Measurements from ENCODE around the gene ACAP3. TPM values are rescaled to one million over a fixed set of nuclear protein-coding genes. Genes with fewer than 3 reads are reported as not detected.

ACAP3 gene
- total and polyA plus RNA-seq, 9 donors = 28.2 to 63.5 (median 50.6) TPM

DNA sequence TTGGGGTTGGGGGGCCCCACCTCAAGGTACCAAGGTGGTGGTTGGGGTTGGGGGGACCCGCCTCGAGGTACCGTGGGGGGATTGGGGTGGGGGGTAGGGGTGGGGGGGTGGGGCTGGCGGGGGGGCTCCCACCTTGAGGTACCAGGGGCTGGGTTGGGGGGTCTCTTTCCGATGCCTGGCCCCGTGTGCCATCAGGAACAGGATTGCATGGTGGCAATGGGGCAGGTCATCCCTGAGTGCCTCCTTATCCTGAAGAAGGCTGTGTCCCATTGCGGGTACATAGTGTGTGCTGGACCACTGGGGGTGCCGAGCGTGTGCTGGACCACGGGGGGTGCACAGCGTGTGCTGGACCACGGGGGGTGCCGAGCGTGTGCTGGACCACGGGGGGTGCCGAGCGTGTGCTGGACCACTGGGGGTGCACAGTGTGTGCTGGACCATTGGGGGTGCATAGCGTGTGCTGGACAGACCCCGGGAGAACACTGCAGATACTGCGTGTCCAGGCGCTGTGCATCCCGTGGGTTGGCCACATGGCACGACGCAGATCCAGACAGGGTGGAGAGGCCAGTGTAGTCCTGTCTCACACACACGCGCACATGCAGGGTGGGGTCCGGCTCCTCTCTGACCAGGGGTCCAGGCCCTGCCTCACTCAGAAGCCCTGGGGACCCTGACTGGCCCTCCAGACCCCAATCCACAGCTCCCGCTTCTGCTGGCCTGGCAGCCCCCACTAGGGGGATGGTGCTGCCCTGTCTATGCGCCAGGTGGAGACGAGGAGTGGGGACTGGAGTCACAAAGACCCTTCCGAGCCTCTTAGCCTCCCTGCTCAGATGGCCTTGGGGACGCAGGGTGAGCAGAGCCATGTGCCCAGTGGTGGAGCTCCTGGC, 23.3 kb downstream of the ACAP3 start:
- WGBS (ENCODE audit: insufficient coverage) = 75% methylated on average over 23 of the region's 32 CpGs
- Histone ChIP-seq H3K36me3 (ENCODE audit: control insufficient read depth, insufficient read depth, low read length) (no peaks in the 10 kb centered on the region), H3K27ac (ENCODE audit: low read length) (no peak overlapping the region), H3K27me3 (ENCODE audit: control insufficient read depth, insufficient read depth, low read length) (peaks cover 2% of the 10 kb centered on the region), H3K9me3 (replicated peaks; ENCODE audit: control insufficient read depth, low read depth, low read length) (no peaks in the 10 kb centered on the region), H3K4me1 (ENCODE audit: control insufficient read depth, insufficient read depth, low read length) (no peaks in the 10 kb centered on the region), H3K4me3 (ENCODE audit: low read length) (no peak overlapping the region)
- no peak for DNase-seq

DNA sequence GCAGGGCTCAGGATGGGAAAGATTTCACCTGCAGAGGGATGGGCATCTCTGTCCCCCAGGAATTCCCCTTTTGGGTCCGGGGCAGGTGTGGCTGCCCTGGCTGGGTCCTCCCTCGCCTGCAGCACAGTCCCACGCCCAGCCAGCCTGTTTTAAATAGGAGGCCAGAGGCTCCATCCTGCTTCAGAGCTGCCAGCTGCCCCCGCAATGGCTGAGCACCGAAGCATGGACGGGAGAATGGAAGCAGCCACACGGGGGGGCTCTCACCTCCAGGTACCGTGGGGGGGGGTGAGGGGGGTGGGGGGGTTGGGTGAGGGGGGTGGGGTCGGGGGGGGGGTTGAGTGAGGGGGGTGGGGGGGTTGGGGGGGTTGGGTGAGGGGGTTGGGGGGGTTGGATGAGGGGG, 23.9 kb downstream of the ACAP3 start:
- Histone ChIP-seq H3K36me3 (ENCODE audit: control insufficient read depth, insufficient read depth, low read length) (no peaks in the 10 kb centered on the region), H3K27ac (ENCODE audit: low read length) (no peak overlapping the region), H3K4me3 (ENCODE audit: low read length) (no peak overlapping the region), H3K27me3 (ENCODE audit: control insufficient read depth, insufficient read depth, low read length) (peaks cover 2% of the 10 kb centered on the region), H3K9me3 (replicated peaks; ENCODE audit: control insufficient read depth, low read depth, low read length) (no peaks in the 10 kb centered on the region), H3K4me1 (ENCODE audit: control insufficient read depth, insufficient read depth, low read length) (no peaks in the 10 kb centered on the region)
- no peak for DNase-seq
- WGBS (ENCODE audit: insufficient coverage) = 0% methylated on average over 2 of the region's 9 CpGs

DNA sequence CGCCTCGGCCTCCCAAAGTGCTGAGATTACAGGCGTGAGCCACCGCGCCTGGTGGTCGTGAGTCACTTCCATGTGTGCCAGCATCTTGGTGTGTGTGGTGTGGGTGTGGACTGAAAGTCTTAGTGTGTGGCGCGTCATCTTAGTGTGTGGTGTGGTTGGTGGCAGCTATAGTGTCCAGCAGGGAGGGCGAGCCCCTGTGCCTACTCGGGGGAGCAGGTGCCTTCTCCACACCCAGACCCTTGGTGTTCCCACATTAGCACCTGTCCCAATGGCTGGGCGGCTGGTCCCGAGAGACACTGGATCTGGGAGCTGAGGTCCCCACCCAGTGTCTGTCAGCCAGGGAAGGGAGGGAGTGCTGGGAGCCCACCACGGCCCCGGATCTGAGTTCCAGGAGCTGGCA, 24.7 kb downstream of the ACAP3 start:
- Histone ChIP-seq H3K4me3 (ENCODE audit: low read length) (no peak overlapping the region), H3K36me3 (ENCODE audit: control insufficient read depth, insufficient read depth, low read length) (no peaks in the 10 kb centered on the region), H3K27ac (ENCODE audit: low read length) (no peak overlapping the region), H3K4me1 (ENCODE audit: control insufficient read depth, insufficient read depth, low read length) (no peaks in the 10 kb centered on the region), H3K9me3 (replicated peaks; ENCODE audit: control insufficient read depth, low read depth, low read length) (no peaks in the 10 kb centered on the region), H3K27me3 (ENCODE audit: control insufficient read depth, insufficient read depth, low read length) (peaks cover 2% of the 10 kb centered on the region)
- 83% methylated on average over 10 of the region's 14 CpGs for WGBS (ENCODE audit: insufficient coverage)
- DNase-seq = no peak

DNA sequence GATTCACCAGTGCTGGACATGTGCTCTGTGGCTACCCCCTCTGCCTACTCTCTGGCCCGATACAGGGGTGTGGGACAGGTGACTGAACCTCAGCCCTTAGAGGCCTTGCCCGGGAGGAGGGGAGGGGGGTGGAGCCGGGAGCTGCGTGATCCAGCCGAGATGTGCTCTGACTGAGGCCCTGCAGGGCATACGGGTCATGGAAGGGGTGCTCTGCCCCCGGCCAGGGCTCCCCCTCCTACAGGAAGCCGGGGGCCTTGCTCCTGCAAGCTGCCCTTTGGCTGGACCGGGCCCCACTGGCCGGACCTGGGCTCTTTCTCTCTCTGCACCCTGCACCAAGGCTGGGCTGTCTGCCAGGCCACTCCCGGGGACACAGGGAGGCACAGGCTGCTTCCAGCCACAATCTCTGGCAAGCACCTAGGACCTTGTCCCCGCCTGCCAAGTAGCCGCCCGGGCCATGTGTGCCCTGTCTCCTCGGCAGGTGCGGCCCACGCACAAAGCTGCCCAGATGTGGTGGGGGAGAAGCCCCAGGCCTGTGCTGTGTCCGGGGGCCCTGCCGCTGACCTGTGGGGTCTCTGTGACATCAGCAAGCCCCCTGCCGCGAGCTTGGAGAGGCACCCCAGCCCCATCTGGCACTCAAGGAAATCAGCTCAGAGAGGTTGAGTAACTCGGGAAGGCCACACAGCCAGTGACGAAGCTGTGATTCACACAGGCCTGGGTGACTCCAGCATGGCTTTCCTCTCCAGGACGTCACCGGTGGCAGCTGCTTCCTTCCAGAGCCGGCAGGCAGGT, 26.0 kb downstream of the ACAP3 start:
- DNase-seq = no peak
- Histone ChIP-seq H3K4me1 (ENCODE audit: control insufficient read depth, insufficient read depth, low read length) (no peaks in the 10 kb centered on the region), H3K36me3 (ENCODE audit: control insufficient read depth, insufficient read depth, low read length) (no peaks in the 10 kb centered on the region), H3K27ac (ENCODE audit: low read length) (no peak overlapping the region), H3K4me3 (ENCODE audit: low read length) (no peak overlapping the region), H3K9me3 (replicated peaks; ENCODE audit: control insufficient read depth, low read depth, low read length) (no peaks in the 10 kb centered on the region), H3K27me3 (ENCODE audit: control insufficient read depth, insufficient read depth, low read length) (peaks cover 2% of the 10 kb centered on the region)
- 64% methylated on average over 26 of the region's 26 CpGs for WGBS (ENCODE audit: insufficient coverage)

DNA sequence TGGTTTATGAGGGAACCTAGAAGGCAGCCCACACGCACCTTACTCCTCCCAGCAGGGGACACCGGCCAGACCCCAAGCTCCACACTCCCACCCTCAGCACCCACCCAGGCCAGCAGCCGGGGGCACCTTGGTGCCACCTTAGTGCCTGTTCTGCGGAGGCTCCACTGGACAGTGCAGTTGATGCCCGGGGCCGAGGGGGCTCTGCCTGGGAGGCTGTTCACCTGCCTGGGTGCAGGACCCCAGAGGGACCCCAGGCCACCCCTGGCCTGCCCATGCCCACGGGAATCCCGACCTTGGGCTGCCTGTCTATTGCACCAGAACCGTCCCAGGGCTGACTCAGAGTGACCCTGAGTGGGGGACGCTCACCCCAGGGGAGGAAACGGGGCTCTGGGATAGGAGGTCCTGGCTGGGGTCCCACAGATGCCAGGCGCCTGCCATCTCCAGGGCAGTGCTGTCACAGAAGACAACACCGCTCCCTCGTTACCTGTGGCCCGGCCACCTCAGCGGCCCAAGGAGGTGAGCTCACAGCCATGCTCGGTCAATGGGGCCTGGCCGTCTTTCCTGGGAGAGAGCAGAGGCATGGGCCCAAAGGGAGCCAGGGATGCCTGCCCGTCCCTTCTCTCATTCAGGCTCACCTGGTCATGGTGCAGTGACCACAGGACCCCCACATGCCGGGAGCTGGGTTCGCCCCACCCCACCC, 26.8 kb downstream of the ACAP3 start:
- DNase-seq = no peak
- no peaks in the 10 kb centered on the region for H3K27me3 ChIP-seq (ENCODE audit: control insufficient read depth, insufficient read depth, low read length)
- H3K4me1 ChIP-seq (ENCODE audit: control insufficient read depth, insufficient read depth, low read length) = no peaks in the 10 kb centered on the region
- 94% methylated on average over 14 of the region's 21 CpGs for WGBS (ENCODE audit: insufficient coverage)
- no peak overlapping the region for H3K27ac ChIP-seq (ENCODE audit: low read length)
- no peaks in the 10 kb centered on the region for H3K9me3 ChIP-seq (replicated peaks; ENCODE audit: control insufficient read depth, low read depth, low read length)
- no peak overlapping the region for H3K4me3 ChIP-seq (ENCODE audit: low read length)
- no peaks in the 10 kb centered on the region for H3K36me3 ChIP-seq (ENCODE audit: control insufficient read depth, insufficient read depth, low read length)

DNA sequence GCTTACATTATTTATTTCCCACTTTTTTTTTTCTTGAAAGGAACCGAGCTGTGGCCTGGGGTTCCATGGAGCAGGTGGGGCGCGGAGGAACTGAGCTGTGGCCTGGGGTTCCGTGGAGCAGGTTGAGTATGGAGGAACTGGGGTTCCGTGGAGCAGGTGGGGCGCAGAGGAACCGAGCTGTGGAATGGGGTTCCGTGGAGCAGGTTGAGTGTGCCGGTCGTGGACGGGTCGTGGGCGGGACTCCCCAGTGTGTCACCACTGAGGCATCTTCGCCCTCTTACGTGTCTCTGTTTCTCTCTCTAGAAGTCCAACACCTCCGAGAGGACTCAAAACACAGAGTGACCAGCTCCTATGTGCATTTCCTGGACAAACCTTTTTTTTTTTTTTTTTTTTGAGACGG, 28.7 kb downstream of the ACAP3 start:
- no peak for DNase-seq
- 94% methylated on average over 13 of the region's 17 CpGs for WGBS (ENCODE audit: insufficient coverage)
- Histone ChIP-seq H3K27ac (ENCODE audit: low read length) (no peak overlapping the region), H3K4me1 (ENCODE audit: control insufficient read depth, insufficient read depth, low read length) (peaks cover 10% of the 10 kb centered on the region), H3K4me3 (ENCODE audit: low read length) (no peak overlapping the region), H3K9me3 (replicated peaks; ENCODE audit: control insufficient read depth, low read depth, low read length) (no peaks in the 10 kb centered on the region), H3K36me3 (ENCODE audit: control insufficient read depth, insufficient read depth, low read length) (no peaks in the 10 kb centered on the region), H3K27me3 (ENCODE audit: control insufficient read depth, insufficient read depth, low read length) (no peaks in the 10 kb centered on the region)

DNA sequence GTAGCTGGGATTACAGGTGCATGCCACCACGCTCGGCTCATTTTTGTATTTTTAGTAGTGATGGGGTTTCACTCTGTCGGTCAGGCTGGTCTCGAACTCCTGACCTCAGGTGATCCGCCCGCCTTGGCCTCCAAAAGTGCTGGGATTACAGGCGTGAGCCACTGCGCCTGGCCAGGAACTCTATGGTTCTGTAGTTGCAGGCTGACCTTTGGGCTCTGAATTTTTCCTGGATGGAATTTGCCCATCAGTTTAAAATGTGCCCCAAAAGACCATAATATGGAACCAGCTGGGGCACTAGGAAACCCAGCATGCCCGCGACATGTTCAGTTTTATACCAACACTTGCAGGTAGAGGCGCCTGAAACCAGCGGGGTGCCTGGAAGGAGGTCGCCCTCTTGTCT, 29.1 kb downstream of the ACAP3 start:
- H3K36me3 ChIP-seq (ENCODE audit: control insufficient read depth, insufficient read depth, low read length) = no peaks in the 10 kb centered on the region
- 92% methylated on average over 12 of the region's 13 CpGs for WGBS (ENCODE audit: insufficient coverage)
- H3K9me3 ChIP-seq (replicated peaks; ENCODE audit: control insufficient read depth, low read depth, low read length) = no peaks in the 10 kb centered on the region
- H3K27ac ChIP-seq (ENCODE audit: low read length) = no peak overlapping the region
- H3K4me1 ChIP-seq (ENCODE audit: control insufficient read depth, insufficient read depth, low read length) = peaks cover 10% of the 10 kb centered on the region
- H3K4me3 ChIP-seq (ENCODE audit: low read length) = no peak overlapping the region
- no peak for DNase-seq
- H3K27me3 ChIP-seq (ENCODE audit: control insufficient read depth, insufficient read depth, low read length) = no peaks in the 10 kb centered on the region

DNA sequence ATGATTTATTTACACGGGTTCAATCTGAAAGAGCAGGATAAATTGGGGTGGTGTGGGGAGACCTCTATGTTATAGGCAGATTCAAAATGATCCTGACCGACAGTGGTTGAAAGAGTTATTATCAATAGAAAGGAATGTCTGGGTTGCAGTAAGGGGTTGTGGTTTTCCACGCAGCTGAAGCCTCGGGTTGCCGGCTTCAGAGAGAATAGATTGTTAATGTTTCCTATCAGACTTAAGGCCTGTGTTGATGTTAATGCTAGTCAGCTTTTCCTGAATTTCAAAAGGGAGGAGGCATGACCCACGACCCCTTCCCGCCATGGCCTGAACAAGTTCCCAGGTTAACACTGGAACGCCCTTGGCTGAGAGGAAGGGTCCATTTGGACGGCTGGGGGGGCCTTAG, 31.9 kb downstream of the ACAP3 start:
- Histone ChIP-seq H3K27me3 (ENCODE audit: control insufficient read depth, insufficient read depth, low read length) (no peaks in the 10 kb centered on the region), H3K9me3 (replicated peaks; ENCODE audit: control insufficient read depth, low read depth, low read length) (no peaks in the 10 kb centered on the region), H3K27ac (ENCODE audit: low read length) (no peak overlapping the region), H3K4me1 (ENCODE audit: control insufficient read depth, insufficient read depth, low read length) (peaks cover 32% of the 10 kb centered on the region), H3K4me3 (ENCODE audit: low read length) (no peak overlapping the region), H3K36me3 (ENCODE audit: control insufficient read depth, insufficient read depth, low read length) (peaks cover 14% of the 10 kb centered on the region)
- 78% methylated on average over 6 of the region's 9 CpGs for WGBS (ENCODE audit: insufficient coverage)
- DNase-seq = no peak

DNA sequence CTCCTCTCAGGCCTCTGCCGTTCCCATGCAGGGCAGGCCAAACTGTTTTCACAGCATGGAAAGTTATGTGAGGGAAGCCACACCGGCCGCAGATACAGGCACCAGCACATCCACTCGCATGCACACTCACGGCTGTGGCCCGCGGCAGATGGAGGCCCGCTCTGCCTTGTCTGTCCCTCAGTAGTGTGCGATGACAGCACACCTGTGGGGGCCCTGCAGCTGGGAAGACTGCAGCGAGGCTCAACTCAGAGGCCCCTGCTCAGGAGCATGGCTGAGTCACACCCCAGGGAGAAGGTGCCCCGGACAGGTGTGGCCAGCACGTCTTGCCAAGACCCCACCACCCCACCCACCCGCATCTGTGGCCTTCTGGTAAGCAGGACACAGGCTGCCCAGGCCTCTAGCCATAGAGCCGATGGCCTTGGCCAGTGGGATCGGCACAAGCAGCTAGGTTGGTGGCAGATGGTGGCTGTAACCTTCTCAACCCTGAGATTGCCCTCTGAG, 32.7 kb downstream of the ACAP3 start:
- 78% methylated on average over 11 of the region's 15 CpGs for WGBS (ENCODE audit: insufficient coverage)
- H3K4me3 ChIP-seq (ENCODE audit: low read length) = no peak overlapping the region

More for the DNA sequence above, 32.7 kb downstream of the ACAP3 start:
- peaks cover 34% of the 10 kb centered on the region for H3K4me1 ChIP-seq (ENCODE audit: control insufficient read depth, insufficient read depth, low read length)
- peaks cover 14% of the 10 kb centered on the region for H3K36me3 ChIP-seq (ENCODE audit: control insufficient read depth, insufficient read depth, low read length)
- H3K9me3 ChIP-seq (replicated peaks; ENCODE audit: control insufficient read depth, low read depth, low read length) = no peaks in the 10 kb centered on the region
- no peak overlapping the region for H3K27ac ChIP-seq (ENCODE audit: low read length)
- H3K27me3 ChIP-seq (ENCODE audit: control insufficient read depth, insufficient read depth, low read length) = no peaks in the 10 kb centered on the region
- DNase-seq = no peak
